GF-D8 (cell line): ENCODE measurements around the gene CHPT1.

Source experiments
- DNase-seq: peaks from one replicate; lab custom pipeline; 2025; lab: John Stamatoyannopoulos, UW

CHPT1 gene

GRCh38 chr12:101685092-101685491, 12.3 kb upstream of the CHPT1 start:
- no peak for DNase-seq

- DNase-seq = no peak
Observed at GRCh38 chr12:101686176-101686575, 11.3 kb upstream of the CHPT1 start.

GRCh38 chr12:101690544-101691098, 6.8 kb upstream of the CHPT1 start:
- DNase-seq = no peak

- no peak for DNase-seq
Observed at GRCh38 chr12:101691503-101692096, 5.8 kb upstream of the CHPT1 start.

- no peak for DNase-seq
Observed at GRCh38 chr12:101694297-101694848, 3.1 kb upstream of the CHPT1 start.

- DNase-seq = no peak
Observed at GRCh38 chr12:101694986-101695385, 2.5 kb upstream of the CHPT1 start.

GRCh38 chr12:101695706-101696105, 1.7 kb upstream of the CHPT1 start:
- DNase-seq = no peak

- peak; percentile 96 for DNase-seq
Observed at GRCh38 chr12:101696251-101697196, 916 bp upstream of the CHPT1 start.

GRCh38 chr12:101697930-101698799, 725 bp downstream of the CHPT1 start:
- DNase-seq = peak; percentile 82

GRCh38 chr12:101698800-101699347, 1.4 kb downstream of the CHPT1 start:
- DNase-seq = no peak

- DNase-seq = no peak
Observed at GRCh38 chr12:101700299-101700820, 2.9 kb downstream of the CHPT1 start.

GRCh38 chr12:101703487-101703886, 6.0 kb downstream of the CHPT1 start:
- no peak for DNase-seq

GRCh38 chr12:101706403-101706802, 9.0 kb downstream of the CHPT1 start:
- DNase-seq = no peak

- DNase-seq = no peak
Observed at GRCh38 chr12:101707131-101707782, 9.8 kb downstream of the CHPT1 start.

GRCh38 chr12:101710288-101710687, 12.8 kb downstream of the CHPT1 start:
- no peak for DNase-seq

GRCh38 chr12:101713059-101713682, 15.7 kb downstream of the CHPT1 start:
- DNase-seq = no peak

GRCh38 chr12:101713930-101714329, 16.5 kb downstream of the CHPT1 start:
- no peak for DNase-seq

GRCh38 chr12:101714877-101715444, 17.5 kb downstream of the CHPT1 start:
- DNase-seq = no peak

- DNase-seq = no peak
Observed at GRCh38 chr12:101719566-101719965, 22.1 kb downstream of the CHPT1 start.

GRCh38 chr12:101720118-101720517, 22.7 kb downstream of the CHPT1 start:
- DNase-seq = no peak
